Measurements from ENCODE around the gene XRCC4. TPM values are rescaled to one million over a fixed set of nuclear protein-coding genes. Genes with fewer than 3 reads are reported as not detected.

The XRCC4 gene
- total RNA-seq, 1 donor from 2014 or later, result 15.5 TPM

- peaks cover 16% of the 10 kb centered on the region for H3K36me3 Mint-ChIP-seq (ENCODE audit: low read depth, unreplicated experiment)
- Histone ChIP-seq H3K27me3 (ENCODE audit: insufficient read depth, low read length) (no peaks in the 10 kb centered on the region), H3K27ac (ENCODE audit: low read depth, low read length) (no peak overlapping the region), H3K9me3 (ENCODE audit: insufficient read depth, low read depth, low read length) (peaks cover 7% of the 10 kb centered on the region), H3K4me3 (ENCODE audit: insufficient read depth, low read depth, low read length) (no peak overlapping the region), H2AFZ (ENCODE audit: low read depth, low read length) (no peak overlapping the region), H3K36me3 (ENCODE audit: insufficient read depth, low read length) (no peaks in the 10 kb centered on the region), H3K4me2 (ENCODE audit: low read length) (no peak overlapping the region), H4K20me1 (ENCODE audit: insufficient read depth, low read length) (no peaks in the 10 kb centered on the region), H3K9ac (ENCODE audit: low read length) (no peak overlapping the region), H3K79me2 (ENCODE audit: insufficient read depth, low read length) (no peaks in the 10 kb centered on the region), H3K4me1 (ENCODE audit: insufficient read depth, low read length) (no peaks in the 10 kb centered on the region)
- H3K4me1 Mint-ChIP-seq (ENCODE audit: low read depth, unreplicated experiment), result no peaks in the 10 kb centered on the region
- H3K27me3 Mint-ChIP-seq (ENCODE audit: low read depth, unreplicated experiment), result no peaks in the 10 kb centered on the region
- no peak for FAIRE-seq
- TF ChIP-seq CTCF (IDR thresholded peaks at IDR 0.05; ENCODE audit: insufficient read depth, low read depth, low read length) (no peak), EZH2 (IDR thresholded peaks at IDR 0.05; ENCODE audit: insufficient read depth, low read length) (no peak)
- H3K27ac Mint-ChIP-seq (ENCODE audit: unreplicated experiment), result no peak overlapping the region
- no peak for DNase-seq (ENCODE audit: low read depth)
- no peak overlapping the region for H3K4me3 Mint-ChIP-seq (ENCODE audit: unreplicated experiment)
- peaks cover 22% of the 10 kb centered on the region for H3K9me3 Mint-ChIP-seq (ENCODE audit: unreplicated experiment)
Measured at GRCh38 chr5:83348281-83348780, 271.0 kb downstream of the XRCC4 start.

GRCh38 chr5:83353231-83353630, 275.9 kb downstream of the XRCC4 start:
- Histone ChIP-seq H2AFZ (ENCODE audit: low read depth, low read length) (no peak overlapping the region), H3K4me3 (ENCODE audit: insufficient read depth, low read depth, low read length) (no peak overlapping the region), H3K27me3 (ENCODE audit: insufficient read depth, low read length) (no peaks in the 10 kb centered on the region), H3K36me3 (ENCODE audit: insufficient read depth, low read length) (no peaks in the 10 kb centered on the region), H3K9me3 (ENCODE audit: insufficient read depth, low read depth, low read length) (peaks cover 3% of the 10 kb centered on the region), H4K20me1 (ENCODE audit: insufficient read depth, low read length) (no peaks in the 10 kb centered on the region), H3K4me1 (ENCODE audit: insufficient read depth, low read length) (no peaks in the 10 kb centered on the region), H3K9ac (ENCODE audit: low read length) (no peak overlapping the region), H3K79me2 (ENCODE audit: insufficient read depth, low read length) (no peaks in the 10 kb centered on the region), H3K4me2 (ENCODE audit: low read length) (no peak overlapping the region), H3K27ac (ENCODE audit: low read depth, low read length) (no peak overlapping the region)
- FAIRE-seq, result no peak
- DNase-seq (ENCODE audit: low read depth), result no peak
- TF ChIP-seq CTCF (IDR thresholded peaks at IDR 0.05; ENCODE audit: insufficient read depth, low read depth, low read length) (no peak), EZH2 (IDR thresholded peaks at IDR 0.05; ENCODE audit: insufficient read depth, low read length) (no peak)
- Mint-ChIP-seq H3K36me3 (ENCODE audit: low read depth, unreplicated experiment) (peaks cover 5% of the 10 kb centered on the region), H3K9me3 (ENCODE audit: unreplicated experiment) (peaks cover 9% of the 10 kb centered on the region), H3K4me3 (ENCODE audit: unreplicated experiment) (no peak overlapping the region), H3K27me3 (ENCODE audit: low read depth, unreplicated experiment) (no peaks in the 10 kb centered on the region), H3K4me1 (ENCODE audit: low read depth, unreplicated experiment) (no peaks in the 10 kb centered on the region), H3K27ac (ENCODE audit: unreplicated experiment) (no peak overlapping the region)

- DNase-seq (ENCODE audit: low read depth) (no peak), FAIRE-seq (no peak)
- Histone ChIP-seq H3K9me3 (ENCODE audit: insufficient read depth, low read depth, low read length) (no peaks in the 10 kb centered on the region), H2AFZ (ENCODE audit: low read depth, low read length) (no peak overlapping the region), H4K20me1 (ENCODE audit: insufficient read depth, low read length) (no peaks in the 10 kb centered on the region), H3K27ac (ENCODE audit: low read depth, low read length) (no peak overlapping the region), H3K4me2 (ENCODE audit: low read length) (no peak overlapping the region), H3K36me3 (ENCODE audit: insufficient read depth, low read length) (no peaks in the 10 kb centered on the region), H3K4me3 (ENCODE audit: insufficient read depth, low read depth, low read length) (no peak overlapping the region), H3K9ac (ENCODE audit: low read length) (no peak overlapping the region), H3K79me2 (ENCODE audit: insufficient read depth, low read length) (no peaks in the 10 kb centered on the region), H3K4me1 (ENCODE audit: insufficient read depth, low read length) (no peaks in the 10 kb centered on the region), H3K27me3 (ENCODE audit: insufficient read depth, low read length) (no peaks in the 10 kb centered on the region)
- Mint-ChIP-seq H3K36me3 (ENCODE audit: low read depth, unreplicated experiment) (peaks cover 2% of the 10 kb centered on the region), H3K9me3 (ENCODE audit: unreplicated experiment) (peaks cover 5% of the 10 kb centered on the region), H3K27ac (ENCODE audit: unreplicated experiment) (no peak overlapping the region), H3K4me1 (ENCODE audit: low read depth, unreplicated experiment) (no peaks in the 10 kb centered on the region), H3K4me3 (ENCODE audit: unreplicated experiment) (no peak overlapping the region), H3K27me3 (ENCODE audit: low read depth, unreplicated experiment) (no peaks in the 10 kb centered on the region)
- TF ChIP-seq EZH2 (IDR thresholded peaks at IDR 0.05; ENCODE audit: insufficient read depth, low read length), result no peak
- TF ChIP-seq CTCF (IDR thresholded peaks at IDR 0.05; ENCODE audit: insufficient read depth, low read depth, low read length), result no peak
Measured at GRCh38 chr5:83353774-83354173, 276.4 kb downstream of the XRCC4 start.

Measured in astrocyte (in vitro differentiated cells and primary cell).